Activated gamma-delta T cell (primary cell): ENCODE measurements around the gene TSPAN11.

Experiments
- DNase-seq: peaks from one replicate; lab custom pipeline; 2025; lab: John Stamatoyannopoulos, UW

Gene TSPAN11

GRCh38 chr12:30911207-30911606 is 15.3 kb upstream of the TSPAN11 start:
- no peak for DNase-seq

GRCh38 chr12:30913323-30913722 is 13.2 kb upstream of the TSPAN11 start:
- DNase-seq = no peak

GRCh38 chr12:30914986-30915591 is 11.5 kb upstream of the TSPAN11 start:
- DNase-seq = no peak

- DNase-seq = no peak
Measured at GRCh38 chr12:30923057-30923456, 3.5 kb upstream of the TSPAN11 start.

GRCh38 chr12:30925607-30926242 is 823 bp upstream of the TSPAN11 start:
- DNase-seq = no peak

- no peak for DNase-seq
Measured at GRCh38 chr12:30927222-30927611, 669 bp downstream of the TSPAN11 start.

GRCh38 chr12:30928356-30929244 is 2.1 kb downstream of the TSPAN11 start:
- no peak for DNase-seq

GRCh38 chr12:30930238-30930637 is 3.7 kb downstream of the TSPAN11 start:
- DNase-seq = no peak

GRCh38 chr12:30930641-30931040 is 4.1 kb downstream of the TSPAN11 start:
- no peak for DNase-seq

- DNase-seq = no peak
Measured at GRCh38 chr12:30932881-30933280, 6.3 kb downstream of the TSPAN11 start.

- no peak for DNase-seq
Measured at GRCh38 chr12:30934811-30935210, 8.3 kb downstream of the TSPAN11 start.

- DNase-seq = no peak
Measured at GRCh38 chr12:30936036-30936435, 9.5 kb downstream of the TSPAN11 start.

GRCh38 chr12:30939234-30939633 is 12.7 kb downstream of the TSPAN11 start:
- no peak for DNase-seq

GRCh38 chr12:30942486-30942885 is 15.9 kb downstream of the TSPAN11 start:
- no peak for DNase-seq

- no peak for DNase-seq
Measured at GRCh38 chr12:30942936-30943335, 16.4 kb downstream of the TSPAN11 start.

- no peak for DNase-seq
Measured at GRCh38 chr12:30945443-30946164, 19.1 kb downstream of the TSPAN11 start.

GRCh38 chr12:30952015-30952414 is 25.5 kb downstream of the TSPAN11 start:
- DNase-seq = no peak

GRCh38 chr12:30953257-30953656 is 26.7 kb downstream of the TSPAN11 start:
- DNase-seq = no peak

GRCh38 chr12:30953951-30954751 is 27.6 kb downstream of the TSPAN11 start:
- DNase-seq = no peak

GRCh38 chr12:30955214-30955613 is 28.7 kb downstream of the TSPAN11 start:
- no peak for DNase-seq

- DNase-seq = no peak
Measured at GRCh38 chr12:30959110-30959710, 32.7 kb downstream of the TSPAN11 start.
